GM15510 (cell line): ENCODE data around the gene UNC45A.

Experiments
- POLR2A ChIP-seq: IDR thresholded peaks from 3 replicates; pipeline ENCODE4 v1.6.1; 2011; ENCODE audit warnings: borderline replicate concordance; ENCODE audit not compliant: insufficient read length; ENCODE audit errors: extremely low read depth

The UNC45A gene

GRCh38 chr15:90911906-90912769 lies 22.9 kb upstream of the UNC45A start:
- TF ChIP-seq POLR2A = no peak

- TF ChIP-seq POLR2A = no peak
These were observed 22.4 kb upstream of the UNC45A start for GRCh38 chr15:90912770-90913075.

GRCh38 chr15:90913398-90913944 lies 21.6 kb upstream of the UNC45A start:
- TF ChIP-seq POLR2A = no peak

- TF ChIP-seq POLR2A = no peak
These were observed 20.6 kb upstream of the UNC45A start for GRCh38 chr15:90914305-90915080.

- no peak for TF ChIP-seq POLR2A
These were observed 19.8 kb upstream of the UNC45A start for GRCh38 chr15:90915216-90915807.

GRCh38 chr15:90915808-90916440 lies 19.2 kb upstream of the UNC45A start:
- no peak for TF ChIP-seq POLR2A

- TF ChIP-seq POLR2A = no peak
These were observed 18.6 kb upstream of the UNC45A start for GRCh38 chr15:90916461-90916860.

- no peak for TF ChIP-seq POLR2A
These were observed 17.5 kb upstream of the UNC45A start for GRCh38 chr15:90917569-90917968.

- no peak for TF ChIP-seq POLR2A
These were observed 16.9 kb upstream of the UNC45A start for GRCh38 chr15:90918034-90918788.

- no peak for TF ChIP-seq POLR2A
These were observed 16.2 kb upstream of the UNC45A start for GRCh38 chr15:90918835-90919234.

GRCh38 chr15:90921887-90922286 lies 13.2 kb upstream of the UNC45A start:
- no peak for TF ChIP-seq POLR2A

GRCh38 chr15:90924375-90924774 lies 10.7 kb upstream of the UNC45A start:
- TF ChIP-seq POLR2A = no peak

GRCh38 chr15:90929246-90930019 lies 5.7 kb upstream of the UNC45A start:
- no peak for TF ChIP-seq POLR2A
